ENCODE results near the gene C17orf113. TPM values are rescaled to one million over a fixed set of nuclear protein-coding genes. Genes with fewer than 3 reads are reported as not detected.

Gene C17orf113
- total RNA-seq, 1 experiment from 2014 or later, result 0.74 TPM

Other genes with a start within 250 kb of the C17orf113 start
- gene P3H4, start 238.7 kb downstream of the C17orf113 start, total RNA-seq (2021; ENCODE audit: unreplicated experiment), result 58.9 TPM
- 190 TPM for gene FKBP10, start 237.6 kb downstream of the C17orf113 start, total RNA-seq (2021; ENCODE audit: unreplicated experiment)
- 118 TPM for gene NT5C3B, start 214.4 kb downstream of the C17orf113 start, total RNA-seq (2021; ENCODE audit: unreplicated experiment)
- gene KLHL10, start 212.8 kb downstream of the C17orf113 start, total RNA-seq (2021; ENCODE audit: unreplicated experiment), result not detected
- 12.5 TPM for gene KLHL11, start 185.2 kb downstream of the C17orf113 start, total RNA-seq (2021; ENCODE audit: unreplicated experiment)
- 225 TPM for gene ACLY, start 131.7 kb downstream of the C17orf113 start, total RNA-seq (2021; ENCODE audit: unreplicated experiment)
- 0.69 TPM for gene ODAD4, start 120.0 kb downstream of the C17orf113 start, total RNA-seq (2021; ENCODE audit: unreplicated experiment)
- gene CNP, start 83.8 kb downstream of the C17orf113 start, total RNA-seq (2021; ENCODE audit: unreplicated experiment), result 79.9 TPM
- gene DNAJC7, start 33.2 kb downstream of the C17orf113 start, total RNA-seq (2021; ENCODE audit: unreplicated experiment), result 72.0 TPM
- gene NKIRAS2, start 30.5 kb downstream of the C17orf113 start, total RNA-seq (2021; ENCODE audit: unreplicated experiment), result 22.4 TPM
- 0.21 TPM for gene ZNF385C, start 47.9 kb upstream of the C17orf113 start, total RNA-seq (2021; ENCODE audit: unreplicated experiment)
- gene DHX58, start 62.1 kb upstream of the C17orf113 start, total RNA-seq (2021; ENCODE audit: unreplicated experiment), result 9.7 TPM
- 67.0 TPM for gene KAT2A, start 70.8 kb upstream of the C17orf113 start, total RNA-seq (2021; ENCODE audit: unreplicated experiment)
- gene HSPB9, start 72.2 kb upstream of the C17orf113 start, total RNA-seq (2021; ENCODE audit: unreplicated experiment), result not detected
- gene RAB5C, start 104.4 kb upstream of the C17orf113 start, total RNA-seq (2021; ENCODE audit: unreplicated experiment), result 141 TPM
- gene KCNH4, start 130.5 kb upstream of the C17orf113 start, total RNA-seq (2021; ENCODE audit: unreplicated experiment), result 1.5 TPM
- gene HCRT, start 134.9 kb upstream of the C17orf113 start, total RNA-seq (2021; ENCODE audit: unreplicated experiment), result not detected
- gene GHDC, start 143.9 kb upstream of the C17orf113 start, total RNA-seq (2021; ENCODE audit: unreplicated experiment), result 21.8 TPM
- gene STAT5B, start 225.8 kb upstream of the C17orf113 start, total RNA-seq (2021; ENCODE audit: unreplicated experiment), result 102 TPM
- gene STAT5A, start 237.9 kb upstream of the C17orf113 start, total RNA-seq (2021; ENCODE audit: unreplicated experiment), result 26.7 TPM

Measured in Panc1 (cell line).